GM12892 (cell line): ENCODE results near the gene CRTC1.

Experiments
- POLR2A ChIP-seq: IDR thresholded peaks from 2 replicates; pipeline ENCODE4 v1.6.1; 2011; ENCODE audit warnings: low read depth, low read length, control low read depth
- POLR2AphosphoS5 ChIP-seq: IDR thresholded peaks from 2 replicates; pipeline ENCODE4 v1.6.1; 2011; ENCODE audit warnings: low read depth, low read length, control low read depth
- TAF1 ChIP-seq: IDR thresholded peaks from 2 replicates; pipeline ENCODE4 v1.6.1; 2011; ENCODE audit warnings: low read depth, mild to moderate bottlenecking, control low read depth, low read length, borderline replicate concordance

- TF ChIP-seq POLR2A (no peak), POLR2AphosphoS5 (no peak), TAF1 (no peak)
Observed at GRCh38 chr19:18725841-18726770, 42.6 kb downstream of the CRTC1 start.
